Amygdala (tissue), 56 donors: ENCODE measurements around the gene TCF7L1.

Experiments
- DNase-seq, 56 donors: peaks; one replicate each; lab custom pipeline; 2025; lab: John Stamatoyannopoulos, UW

Gene TCF7L1

GRCh38 chr2:85244828-85245227 lies 111.6 kb downstream of the TCF7L1 start:
- DNase-seq = peak in 1 of 56 donors; percentile 8

- DNase-seq = no peak
These were observed 112.7 kb downstream of the TCF7L1 start for GRCh38 chr2:85245891-85246290.

GRCh38 chr2:85246348-85246747 lies 113.2 kb downstream of the TCF7L1 start:
- peak in 6 of 56 donors; percentile 6 to 41 (median 19) for DNase-seq

- no peak for DNase-seq
These were observed 114.4 kb downstream of the TCF7L1 start for GRCh38 chr2:85247610-85248009.

GRCh38 chr2:85248773-85249509 lies 115.7 kb downstream of the TCF7L1 start:
- DNase-seq = no peak

- no peak for DNase-seq
These were observed 116.9 kb downstream of the TCF7L1 start for GRCh38 chr2:85250045-85250444.

- no peak for DNase-seq
These were observed 118.0 kb downstream of the TCF7L1 start for GRCh38 chr2:85251070-85251616.

- DNase-seq = no peak
These were observed 120.7 kb downstream of the TCF7L1 start for GRCh38 chr2:85253890-85254289.

- DNase-seq = no peak
These were observed 121.5 kb downstream of the TCF7L1 start for GRCh38 chr2:85254540-85255300.

GRCh38 chr2:85255456-85255812 lies 122.2 kb downstream of the TCF7L1 start:
- DNase-seq = no peak

- DNase-seq = peak in 5 of 56 donors; percentile 8 to 25 (median 13)
These were observed 122.8 kb downstream of the TCF7L1 start for GRCh38 chr2:85255813-85256594.

- no peak for DNase-seq
These were observed 124.3 kb downstream of the TCF7L1 start for GRCh38 chr2:85257359-85257969.

GRCh38 chr2:85257970-85258605 lies 124.9 kb downstream of the TCF7L1 start:
- no peak for DNase-seq

- no peak for DNase-seq
These were observed 126.0 kb downstream of the TCF7L1 start for GRCh38 chr2:85259101-85259590.

- DNase-seq = no peak
These were observed 126.7 kb downstream of the TCF7L1 start for GRCh38 chr2:85259879-85260278.

GRCh38 chr2:85263591-85263990 lies 130.4 kb downstream of the TCF7L1 start:
- no peak for DNase-seq

GRCh38 chr2:85264471-85264870 lies 131.3 kb downstream of the TCF7L1 start:
- DNase-seq = no peak

GRCh38 chr2:85265304-85265703 lies 132.1 kb downstream of the TCF7L1 start:
- DNase-seq = peak in 16 of 56 donors; percentile 3 to 43 (median 19)

GRCh38 chr2:85266146-85267041 lies 133.2 kb downstream of the TCF7L1 start:
- DNase-seq = peak in 29 of 56 donors; percentile 6 to 74 (median 26)
